Breast epithelium (tissue), 4 donors: ENCODE results near the gene TLX3. TPM values are rescaled to one million over a fixed set of nuclear protein-coding genes. Genes with fewer than 3 reads are reported as not detected.

Source experiments
- DNase-seq, 2 donors: peaks; one replicate each; pipeline ENCODE4 v3.0.0-alpha.2; 2019; ENCODE audit warnings: low spot score in 2 of 2
- H3K27ac ChIP-seq, 2 donors: fragments of 200-600 bp; sonication (generic) in 1 of 2; one replicate each; pipeline ENCODE4 v1.5.1; 2016 to 2019; ENCODE audit warnings: mild to moderate bottlenecking in 1 of 2
- H3K27me3 ChIP-seq, 2 donors: fragments of 200-600 bp; sonication (generic) in 1 of 2; one replicate each; pipeline versions ENCODE4 v1.5.1 to v1.6.0; 2017 to 2019; ENCODE audit warnings: control low read depth in 1 of 2, mild to moderate bottlenecking in 1 of 2
- H3K36me3 ChIP-seq: fragments of 200-600 bp; one replicate; pipeline ENCODE4 v1.5.1; 2019
- H3K4me1 ChIP-seq, 2 donors: fragments of 200-600 bp; sonication (generic); one replicate each; pipeline ENCODE4 v1.5.1; 2016 to 2019; ENCODE audit warnings: control low read depth in 1 of 2
- H3K4me3 ChIP-seq, 3 donors: fragments of 200-600 bp; sonication (generic); 1 replicate in 2 of 3; 2 replicates in 1 of 3; pipeline ENCODE4 v1.5.1; 2016 to 2019; ENCODE audit warnings: mild to moderate bottlenecking in 3 of 3, moderate library complexity in 2 of 3
- H3K9me3 ChIP-seq, 2 donors: fragments of 200-600 bp; sonication (generic) in 1 of 2; one replicate each; pipeline ENCODE4 v1.5.1; 2016 to 2019; ENCODE audit warnings: control low read depth in 1 of 2
- CTCF ChIP-seq, 3 donors: fragments of 450-650 bp; IDR thresholded peaks; one replicate each; pipeline ENCODE4 v1.5.1; 2016 to 2017; ENCODE audit warnings: antibody characterized with exemption in 3 of 3, mild to moderate bottlenecking in 3 of 3, moderate library complexity in 3 of 3
- POLR2A ChIP-seq: fragments of 450-650 bp; IDR thresholded peaks from one replicate; pipeline ENCODE4 v1.6.1; 2016; ENCODE audit warnings: antibody characterized with exemption, mild to moderate bottlenecking, moderate library complexity
- POLR2AphosphoS5 ChIP-seq, 3 donors: sonication (generic); formaldehyde crosslinking; IDR thresholded peaks; one replicate each; pipeline ENCODE4 v1.6.1; 2017; ENCODE audit warnings: antibody characterized with exemption in 3 of 3
- intact Hi-C: fragments of 100-400 bp; cut with DNase I; formaldehyde crosslinking; loops from one replicate; pipeline ENCODE4 v1.15.1; 2023; ENCODE audit warnings: low total_unique reads
- total RNA-seq, 3 donors: library from RNA; depleted of rRNA; stranded (reverse); fragments of >200 nt; gene quantifications; one replicate each; pipeline ENCODE4 v1.1.0, GENCODE V29; 2016

TLX3 gene
- total RNA-seq, 3 donors from 2014 or later = not detected

- no peak for DNase-seq
Observed at GRCh38 chr5:171312129-171312974, 3.3 kb downstream of the TLX3 start.

DNA sequence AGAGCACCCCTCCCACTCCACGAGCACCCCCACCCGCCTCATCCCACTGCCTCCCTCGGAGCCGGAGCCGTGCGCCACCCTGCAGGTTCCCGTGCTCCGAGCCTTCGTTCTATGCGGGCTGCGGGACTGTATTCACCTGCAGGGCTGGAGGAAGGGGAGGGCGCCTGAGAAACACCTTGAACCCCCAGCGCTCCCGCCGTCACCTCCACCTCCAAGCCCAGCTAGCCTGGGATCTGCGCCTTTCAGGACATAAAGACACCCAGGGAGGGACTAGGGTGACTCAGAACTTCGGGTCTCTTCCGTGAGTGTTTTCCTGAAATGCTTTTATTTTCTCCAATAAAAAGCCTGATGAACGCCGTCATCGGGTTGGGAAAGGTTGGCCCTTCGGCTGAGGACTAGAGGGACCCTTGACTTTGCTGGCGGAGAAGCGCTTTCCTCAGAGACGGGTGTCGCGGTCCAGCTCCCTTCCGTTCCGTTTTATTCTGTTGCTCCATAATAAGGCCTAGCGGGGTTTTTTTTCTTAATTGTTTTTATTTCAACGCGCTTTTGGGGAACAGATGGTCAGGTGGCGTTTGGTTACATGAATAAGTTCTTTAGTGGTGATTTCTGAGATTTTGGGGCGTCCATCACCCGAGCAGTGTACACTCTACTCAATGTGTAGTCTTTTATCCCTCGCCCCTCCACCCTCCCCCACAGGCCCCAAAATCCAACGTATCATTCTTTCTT, 4.6 kb downstream of the TLX3 start:
- H3K27ac ChIP-seq = no peak overlapping the region
- peaks cover 14 to 100% of the 10 kb centered on the region in 2 donors for H3K27me3 ChIP-seq
- no peaks in the 10 kb centered on the region for H3K9me3 ChIP-seq
- intact Hi-C loops = no loop called here
- no peaks in the 10 kb centered on the region for H3K36me3 ChIP-seq
- DNase-seq = no peak
- no peak for TF ChIP-seq POLR2A
- TF ChIP-seq POLR2AphosphoS5 (IDR thresholded peaks at IDR 0.05) = no peak
- no peak for TF ChIP-seq CTCF (IDR thresholded peaks at IDR 0.05)
- H3K4me3 ChIP-seq = no peak overlapping the region
- H3K4me1 ChIP-seq = peaks cover 9% of the 10 kb centered on the region in 2 donors

More at GRCh38 chr5:171312129-171312974, 3.3 kb downstream of the TLX3 start:
- peaks cover 20 to 100% of the 10 kb centered on the region in 2 donors for H3K27me3 ChIP-seq
- peak overlapping the region in 2 of 3 donors; percentile 7 to 58 for H3K4me3 ChIP-seq
- peaks cover 9% of the 10 kb centered on the region in 2 donors for H3K4me1 ChIP-seq
- H3K27ac ChIP-seq = no peak overlapping the region
- H3K36me3 ChIP-seq = no peaks in the 10 kb centered on the region
- TF ChIP-seq CTCF (IDR thresholded peaks at IDR 0.05) (no peak), POLR2A (no peak), POLR2AphosphoS5 (IDR thresholded peaks at IDR 0.05) (no peak)
- intact Hi-C loops = no loop called here
- H3K9me3 ChIP-seq = no peaks in the 10 kb centered on the region

GRCh38 chr5:171314728-171315385, 5.8 kb downstream of the TLX3 start:
- Histone ChIP-seq H3K4me1 (peaks cover 9% of the 10 kb centered on the region in 2 donors), H3K9me3 (no peaks in the 10 kb centered on the region), H3K27ac (no peak overlapping the region), H3K36me3 (no peaks in the 10 kb centered on the region), H3K4me3 (peak overlapping the region in 2 of 3 donors; percentile 3 to 55), H3K27me3 (peaks cover 8 to 100% of the 10 kb centered on the region in 2 donors)
- DNase-seq = no peak
- no peak for TF ChIP-seq POLR2A
- no peak for TF ChIP-seq POLR2AphosphoS5 (IDR thresholded peaks at IDR 0.05)
- TF ChIP-seq CTCF (IDR thresholded peaks at IDR 0.05) = no peak
- intact Hi-C loops = no loop called here

DNA sequence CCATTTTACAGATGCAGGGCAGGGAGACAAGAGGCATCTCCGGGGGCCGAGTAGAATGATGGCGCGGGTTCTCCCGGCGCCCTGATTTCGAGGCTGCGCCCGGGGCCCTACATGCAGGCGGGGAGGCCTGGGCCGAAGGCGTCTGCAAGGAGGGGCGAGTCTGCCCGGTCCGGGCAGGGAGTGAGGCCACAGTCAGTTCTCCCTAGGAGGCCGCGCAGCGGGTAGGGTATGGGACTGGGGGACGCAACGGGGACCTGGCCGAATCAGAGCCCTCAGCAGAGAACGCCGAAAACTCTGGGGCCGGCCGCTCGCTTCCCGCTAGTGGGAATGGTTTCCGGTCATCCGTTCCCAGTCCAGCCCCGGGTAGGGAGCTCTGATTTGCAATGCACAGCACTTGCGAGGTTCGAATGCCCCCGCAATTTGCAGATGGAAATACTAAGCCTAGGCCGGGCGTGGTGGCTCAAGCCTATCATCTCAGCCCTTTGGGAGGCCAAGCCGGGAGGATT, 6.4 kb downstream of the TLX3 start:
- Histone ChIP-seq H3K4me3 (peak overlapping the region in 2 of 3 donors; percentile 3 to 55), H3K27ac (no peak overlapping the region), H3K36me3 (no peaks in the 10 kb centered on the region), H3K9me3 (no peaks in the 10 kb centered on the region), H3K27me3 (peaks cover 4 to 99% of the 10 kb centered on the region in 2 donors), H3K4me1 (peaks cover 9% of the 10 kb centered on the region in 2 donors)
- intact Hi-C loops = no loop called here
- DNase-seq = no peak
- TF ChIP-seq CTCF (IDR thresholded peaks at IDR 0.05) (no peak), POLR2A (no peak), POLR2AphosphoS5 (IDR thresholded peaks at IDR 0.05) (no peak)
